Nephron (organoid): ENCODE results near the gene ANKEF1.
A peak's percentile ranks its signal among the peaks of the same experiment; 100 is the strongest.

Source experiments
- H3K27ac Mint-ChIP-seq, 3 experiments: 2 replicates each; pipeline ENCODE4 v1.8.0; 2020; ENCODE audit warnings: mixed read lengths in 3 of 3, mild to moderate bottlenecking in 2 of 3, moderate library complexity in 1 of 3
- H3K27me3 Mint-ChIP-seq: 2 replicates; pipeline ENCODE4 v1.8.0; 2021; ENCODE audit warnings: low read depth, mild to moderate bottlenecking, moderate library complexity, mixed read lengths
- H3K36me3 Mint-ChIP-seq: 2 replicates; pipeline ENCODE4 v1.8.0; 2020; ENCODE audit warnings: low read depth, mixed read lengths
- H3K4me1 Mint-ChIP-seq: 2 replicates; pipeline ENCODE4 v1.8.0; 2020; ENCODE audit warnings: mixed read lengths
- H3K4me3 Mint-ChIP-seq, 3 experiments: 2 replicates each; pipeline ENCODE4 v1.8.0; 2020; ENCODE audit warnings: mild to moderate bottlenecking in 3 of 3, mixed read lengths in 3 of 3, moderate library complexity in 2 of 3
- H3K9me3 Mint-ChIP-seq: 2 replicates; pipeline ENCODE4 v1.8.0; 2020; ENCODE audit warnings: mixed read lengths
- CTCF ChIP-seq, 3 experiments: fragments of 200-600 bp; sonication (generic); IDR thresholded peaks; one replicate each; pipeline ENCODE4 v1.5.0; 2021; ENCODE audit warnings: antibody characterized with exemption in 3 of 3; ENCODE audit not compliant: unreplicated experiment in 3 of 3

The ANKEF1 gene

GRCh38 chr20:10079964-10080363 lies 45.2 kb downstream of the ANKEF1 start:
- H3K4me1 Mint-ChIP-seq, result peaks cover 6% of the 10 kb centered on the region
- H3K9me3 Mint-ChIP-seq, result no peaks in the 10 kb centered on the region
- H3K27me3 Mint-ChIP-seq, result no peaks in the 10 kb centered on the region
- H3K4me3 Mint-ChIP-seq, result no peak overlapping the region
- H3K27ac Mint-ChIP-seq, result no peak overlapping the region
- H3K36me3 Mint-ChIP-seq, result no peaks in the 10 kb centered on the region
- TF ChIP-seq CTCF (IDR thresholded peaks at IDR 0.05; ENCODE audit: unreplicated experiment in 3 of 3), result no peak

GRCh38 chr20:10080574-10080973 lies 45.8 kb downstream of the ANKEF1 start:
- no peak for TF ChIP-seq CTCF (IDR thresholded peaks at IDR 0.05; ENCODE audit: unreplicated experiment in 3 of 3)
- Mint-ChIP-seq H3K27ac (peak overlapping the region in 1 of 3 experiments; percentile 23), H3K36me3 (no peaks in the 10 kb centered on the region), H3K4me1 (peaks cover 3% of the 10 kb centered on the region), H3K9me3 (no peaks in the 10 kb centered on the region), H3K4me3 (no peak overlapping the region), H3K27me3 (no peaks in the 10 kb centered on the region)

GRCh38 chr20:10089871-10090587 lies 55.2 kb downstream of the ANKEF1 start:
- Mint-ChIP-seq H3K9me3 (no peaks in the 10 kb centered on the region), H3K27me3 (peaks cover 7% of the 10 kb centered on the region), H3K4me1 (no peaks in the 10 kb centered on the region), H3K27ac (no peak overlapping the region), H3K4me3 (no peak overlapping the region), H3K36me3 (no peaks in the 10 kb centered on the region)
- no peak for TF ChIP-seq CTCF (IDR thresholded peaks at IDR 0.05; ENCODE audit: unreplicated experiment in 3 of 3)

GRCh38 chr20:10090588-10091166 lies 55.9 kb downstream of the ANKEF1 start:
- H3K36me3 Mint-ChIP-seq, result no peaks in the 10 kb centered on the region
- H3K4me1 Mint-ChIP-seq, result no peaks in the 10 kb centered on the region
- no peaks in the 10 kb centered on the region for H3K9me3 Mint-ChIP-seq
- TF ChIP-seq CTCF (IDR thresholded peaks at IDR 0.05; ENCODE audit: unreplicated experiment in 3 of 3), result peak; percentile 64 to 87 (median 75)
- H3K4me3 Mint-ChIP-seq, result no peak overlapping the region
- no peak overlapping the region for H3K27ac Mint-ChIP-seq
- H3K27me3 Mint-ChIP-seq, result peaks cover 7% of the 10 kb centered on the region

- Mint-ChIP-seq H3K4me3 (no peak overlapping the region), H3K27me3 (peaks cover 4% of the 10 kb centered on the region), H3K4me1 (no peaks in the 10 kb centered on the region), H3K36me3 (no peaks in the 10 kb centered on the region), H3K9me3 (peaks cover 3% of the 10 kb centered on the region), H3K27ac (no peak overlapping the region)
- no peak for TF ChIP-seq CTCF (IDR thresholded peaks at IDR 0.05; ENCODE audit: unreplicated experiment in 3 of 3)
These were observed 58.4 kb downstream of the ANKEF1 start for GRCh38 chr20:10093087-10093591.
